Measurements from ENCODE around the gene NOA1. TPM values are rescaled to one million over a fixed set of nuclear protein-coding genes. Genes with fewer than 3 reads are reported as not detected.

The NOA1 gene
- total and polyA plus RNA-seq, 2 of the 8 experiments (the other 6 are each of a cell fraction or from before 2014, with no cell fraction given): 24.3 to 28.1 TPM

DNA sequence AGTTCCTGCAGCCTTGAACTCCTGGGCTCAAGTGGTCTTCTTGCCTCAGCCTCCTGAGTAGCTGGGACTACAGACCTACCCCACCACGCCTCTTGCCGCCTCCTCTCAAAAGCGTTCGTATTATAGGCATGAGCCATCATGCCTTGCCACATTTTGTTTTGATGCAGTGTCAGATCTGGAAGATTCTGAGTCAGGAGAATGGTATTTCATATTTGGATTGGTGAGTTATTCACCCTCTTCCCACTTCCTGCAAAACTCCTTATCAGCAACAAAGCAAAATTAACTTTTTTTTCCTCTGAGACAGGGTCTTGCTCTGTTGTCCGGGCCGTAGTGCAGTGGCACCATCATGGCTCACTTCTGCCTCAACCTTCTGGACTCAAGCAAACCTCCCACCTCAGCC lies 40.1 kb downstream of the NOA1 start:
- no peak overlapping the region for H3K4ac ChIP-seq (replicated peaks; ENCODE audit: insufficient read length, low read depth, low read length)
- no peaks in the 10 kb centered on the region for H4K20me1 ChIP-seq (replicated peaks in 1 of 2; ENCODE audit: control insufficient read depth in 1 of 2, insufficient read depth in 2 of 2, low read length in 2 of 2)
- WGBS, 2 experiments (ENCODE audit: extremely low coverage in 1 of 2, insufficient coverage in 1 of 2, insufficient read length in 1 of 2, insufficient replicate concordance in 2 of 2, low coverage in 1 of 2, low lambda C conversion rate in 2 of 2, missing lambda C conversion rate in 1 of 2): 97% methylated on average over 6 of the region's 6 CpGs; no CpG with 5 or more reads in 1 of the 2 experiments
- no peak overlapping the region for H4K8ac ChIP-seq (ENCODE audit: extremely low read depth, insufficient read depth, low read length)
- no peak overlapping the region for H2BK5ac ChIP-seq (ENCODE audit: low read depth, low read length)
- no peak for DNase-seq (ENCODE audit: low read depth in 1 of 2, low spot score in 2 of 2)
- POLR2A ChIA-PET (ENCODE audit: partially characterized antibody): interaction anchor here (1.1 to 1.3 kb wide), 2 partner anchors 30 to 41 kb away, joined by 3 to 6 read pairs; partner anchors contain the start of genes POLR2B and REST
- no peak overlapping the region for H3K4me2 ChIP-seq (ENCODE audit: insufficient read depth in 1 of 2, low read depth in 2 of 2, low read length in 2 of 2)
- H3K27me3 ChIP-seq (replicated peaks in 1 of 4; ENCODE audit: control insufficient read depth in 3 of 4, extremely low read depth in 1 of 4, insufficient read depth in 3 of 4, low read length in 3 of 4): no peaks in the 10 kb centered on the region
- no peak overlapping the region for H2AFZ ChIP-seq (ENCODE audit: low read length)
- no peak overlapping the region for H3K23ac ChIP-seq (ENCODE audit: insufficient read length)
- H2BK20ac ChIP-seq (ENCODE audit: low read length): no peak overlapping the region
- CTCF ChIA-PET (ENCODE audit: partially characterized antibody): interaction anchor here (0.9 to 1.3 kb wide), 2 partner anchors 14 kb away, joined by 4 read pairs; no protein-coding TSS in a partner anchor
- H3K9ac ChIP-seq (replicated peaks in 1 of 4; ENCODE audit: extremely low read depth in 1 of 4, low read depth in 3 of 4, low read length in 3 of 4): no peak overlapping the region
- H3K4me3 ChIP-seq (ENCODE audit: extremely low read depth in 1 of 4, insufficient read depth in 2 of 4, low read depth in 3 of 4, low read length in 4 of 4): no peak overlapping the region
- TF ChIP-seq KDM1A (IDR thresholded peaks at IDR 0.05; ENCODE audit: borderline replicate concordance, low read length) (no peak), SAP30 (IDR thresholded peaks at IDR 0.05; ENCODE audit: insufficient read depth, insufficient replicate concordance, low read length) (no peak), ATF3 (IDR thresholded peaks at IDR 0.05; ENCODE audit: insufficient read depth, low read depth, low read length) (no peak), RNF2 (IDR thresholded peaks at IDR 0.05; ENCODE audit: borderline replicate concordance, low read depth, low read length, missing control alignments, poor library complexity, severe bottlenecking) (no peak)
- no peak overlapping the region for H3K56ac ChIP-seq (replicated peaks; ENCODE audit: insufficient read length, low read depth, low read length)
- no peaks in the 10 kb centered on the region for H3K79me2 ChIP-seq (ENCODE audit: control insufficient read depth in 1 of 2, insufficient read depth in 2 of 2, low read length in 2 of 2)
- H2BK15ac ChIP-seq (ENCODE audit: low read length): no peak overlapping the region
- no peak overlapping the region for H3K14ac ChIP-seq (ENCODE audit: insufficient read length)
- H3K23me2 ChIP-seq (ENCODE audit: low read depth, low read length): no peaks in the 10 kb centered on the region
- H3K27ac ChIP-seq (ENCODE audit: low read depth, low read length): no peak overlapping the region
- H3K9me3 ChIP-seq (ENCODE audit: insufficient read depth in 2 of 2, low read depth in 1 of 2, low read length in 1 of 2): no peaks in the 10 kb centered on the region
- no peak for FAIRE-seq
- H4K91ac ChIP-seq (replicated peaks; ENCODE audit: insufficient read length, low read length): no peak overlapping the region
- H3K18ac ChIP-seq (ENCODE audit: extremely low read depth, low read length): no peak overlapping the region
- H3K4me1 ChIP-seq (replicated peaks in 1 of 4; ENCODE audit: control insufficient read depth in 3 of 4, insufficient read depth in 4 of 4, low read length in 3 of 4): no peaks in the 10 kb centered on the region
- no peak overlapping the region for H4K5ac ChIP-seq (ENCODE audit: insufficient read length, low read depth, low read length)
- no peak overlapping the region for H2BK12ac ChIP-seq (ENCODE audit: low read depth, low read length)
- no peak overlapping the region for H2BK120ac ChIP-seq (replicated peaks; ENCODE audit: low read depth, low read length)
- H2AK5ac ChIP-seq (ENCODE audit: low read depth, low read length): no peak overlapping the region
- no peaks in the 10 kb centered on the region for H3K79me1 ChIP-seq (ENCODE audit: low read depth, low read length)
- peaks cover 0 to 7% (median 0%) of the 10 kb centered on the region in 4 experiments; a peak in 2 of 8 replicates for H3K36me3 ChIP-seq (ENCODE audit: control insufficient read depth in 2 of 4, insufficient read depth in 4 of 4, low read length in 3 of 4)

Measured in H1 (cell line).